Lung (tissue), 12 donors: ENCODE results near the gene ZFAND3. TPM values are rescaled to one million over a fixed set of nuclear protein-coding genes. Genes with fewer than 3 reads are reported as not detected.

Experiments used
- ATAC-seq: fragments of 200-7000 bp; cut with Tn5 transposase; one replicate; pipeline ENCODE4 v1.9.1; 2020; ENCODE audit warnings: moderate number of reproducible peaks; ENCODE audit not compliant: insufficient read depth, low FRiP score
- DNase-seq, 3 donors: peaks; one replicate each; pipeline ENCODE4 v3.0.0-alpha.2; 2013 to 2017
- H3K27ac ChIP-seq, 2 donors: one replicate each; pipeline ENCODE4 v1.5.1; 2013; ENCODE audit warnings: mild to moderate bottlenecking in 2 of 2, moderate library complexity in 2 of 2, control low read depth in 1 of 2, inconsistent platforms in 1 of 2, low read depth in 1 of 2, low read length in 1 of 2
- H3K27me3 ChIP-seq, 3 donors: one replicate each; pipeline ENCODE4 v1.5.1; 2013; ENCODE audit warnings: low read length in 2 of 3; ENCODE audit not compliant: control insufficient read depth in 3 of 3, insufficient read depth in 3 of 3
- H3K36me3 ChIP-seq, 4 donors: one replicate each; pipeline ENCODE4 v1.5.1; 2013; ENCODE audit warnings: low read length in 4 of 4, mild to moderate bottlenecking in 1 of 4, moderate library complexity in 1 of 4; ENCODE audit not compliant: control insufficient read depth in 4 of 4, insufficient read depth in 4 of 4
- H3K4me1 ChIP-seq, 5 donors: one replicate each; pipeline ENCODE4 v1.5.1; 2013; ENCODE audit warnings: low read length in 5 of 5, mild to moderate bottlenecking in 2 of 5, moderate library complexity in 1 of 5; ENCODE audit not compliant: control insufficient read depth in 5 of 5, insufficient read depth in 5 of 5
- H3K4me3 ChIP-seq: one replicate; pipeline ENCODE4 v1.5.1; 2013; ENCODE audit warnings: mild to moderate bottlenecking, control low read depth, moderate library complexity
- H3K9ac ChIP-seq, 2 donors: one replicate each; pipeline ENCODE4 v1.5.1; 2013; ENCODE audit warnings: low read length in 2 of 2, control low read depth in 1 of 2; ENCODE audit not compliant: insufficient read depth in 1 of 2
- H3K9me3 ChIP-seq, 4 donors: one replicate each; pipeline ENCODE4 v1.5.1; 2013; ENCODE audit warnings: low read length in 3 of 4, mild to moderate bottlenecking in 1 of 4, moderate library complexity in 1 of 4; ENCODE audit not compliant: control insufficient read depth in 4 of 4, insufficient read depth in 3 of 4
- CTCF ChIP-seq: IDR thresholded peaks from 2 replicates; pipeline ENCODE4 v1.5.1; 2012; ENCODE audit warnings: mild to moderate bottlenecking; ENCODE audit errors: control extremely low read depth, extremely low read depth
- WGBS, 2 donors: extraction: QIAGEN DNeasy Blood & Tissue Kit; methylation state at CpG; one replicate each; pipeline ENCODE4 v1.1.7; 2013; 5-methylcytosine and 5-hydroxymethylcytosine counted together
- polyA plus RNA-seq, 2 donors: library from polyadenylated mRNA; stranded (reverse); fragments of 200-250 nt; gene quantifications; one replicate each; pipeline ENCODE4 v1.2.1, GENCODE V29; 2013
- total RNA-seq, 2 donors: library from RNA; depleted of rRNA in 1 of 2; stranded (reverse); fragments of >200 nt in 1 of 2; gene quantifications; one replicate each; pipeline ENCODE4 v1.2.1, GENCODE V29; 2014 to 2021
- donor health status: control.
- donor health status: control.
- donor health status: Bipolar disorder and iron deficiency.
- donor health status: healthy.
- donor health status: DM: yes; HTN: yes; CAD: no.

The ZFAND3 gene
- total and polyA plus RNA-seq, 4 donors = 27.6 to 63.6 (median 51.3) TPM

GRCh38 chr6:38188677-38189335 lies 369.3 kb downstream of the ZFAND3 start:
- Histone ChIP-seq H3K9ac (no peak overlapping the region), H3K27me3 (no peaks in the 10 kb centered on the region), H3K27ac (no peak overlapping the region), H3K9me3 (no peaks in the 10 kb centered on the region), H3K36me3 (peaks cover 0 to 11% (median 2%) of the 10 kb centered on the region in 4 donors), H3K4me3 (no peak overlapping the region), H3K4me1 (peaks cover 0 to 5% (median 0%) of the 10 kb centered on the region in 5 donors)
- no peak for ATAC-seq
- TF ChIP-seq CTCF = no peak
- WGBS, 2 donors = 96 to 97% methylated on average over 14 of the region's 14 CpGs
- no peak for DNase-seq

DNA sequence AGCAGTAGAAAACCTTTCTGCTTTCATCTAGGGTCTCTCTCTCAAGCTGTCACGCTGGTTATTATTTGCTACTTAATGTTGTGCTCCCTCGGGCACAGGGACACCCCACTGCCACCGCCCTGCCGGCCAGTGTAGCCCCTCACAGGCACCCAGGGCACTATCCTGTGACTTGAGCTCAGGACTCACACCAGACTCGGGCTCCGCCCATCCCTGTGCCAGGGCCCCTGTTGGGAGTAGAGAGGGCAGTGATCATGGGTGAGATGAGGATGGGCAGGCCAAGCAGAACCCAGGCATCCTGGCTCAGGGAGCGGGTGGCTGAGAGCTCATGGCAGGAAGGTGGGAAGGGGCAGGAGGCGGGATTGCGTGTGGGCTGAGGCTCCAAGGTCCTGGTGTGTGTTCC lies 371.9 kb downstream of the ZFAND3 start:
- WGBS, 2 donors = 89 to 92% methylated on average over 9 of the region's 9 CpGs
- Histone ChIP-seq H3K36me3 (peaks cover 0 to 8% (median 0%) of the 10 kb centered on the region in 4 donors), H3K9ac (no peak overlapping the region), H3K9me3 (no peaks in the 10 kb centered on the region), H3K4me3 (no peak overlapping the region), H3K4me1 (peaks cover 0 to 7% (median 0%) of the 10 kb centered on the region in 5 donors), H3K27me3 (no peaks in the 10 kb centered on the region), H3K27ac (no peak overlapping the region)
- ATAC-seq (no peak), DNase-seq (no peak)
- no peak for TF ChIP-seq CTCF

DNA sequence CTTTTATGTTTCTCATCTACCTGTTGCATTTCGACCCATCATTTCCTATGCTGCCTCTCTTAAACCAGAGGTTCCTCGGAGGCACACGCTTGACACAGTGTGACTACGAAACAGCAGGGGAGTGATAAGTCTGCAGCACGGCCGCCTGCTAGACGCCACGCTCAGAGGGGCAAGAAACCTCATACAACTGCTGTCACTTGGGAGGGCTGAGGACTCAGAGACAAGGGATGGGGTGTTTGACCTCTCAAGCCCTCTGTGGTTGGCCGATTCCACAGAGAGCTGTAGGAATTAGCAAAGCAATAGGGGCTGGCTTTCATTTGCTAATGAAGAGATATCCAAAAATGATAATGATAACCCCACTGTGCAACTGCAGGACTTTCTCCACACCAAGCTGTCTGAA lies 372.5 kb downstream of the ZFAND3 start:
- Histone ChIP-seq H3K36me3 (peaks cover 0 to 8% (median 0%) of the 10 kb centered on the region in 4 donors), H3K9ac (no peak overlapping the region), H3K9me3 (no peaks in the 10 kb centered on the region), H3K4me1 (peaks cover 0 to 7% (median 0%) of the 10 kb centered on the region in 5 donors), H3K27me3 (no peaks in the 10 kb centered on the region), H3K4me3 (no peak overlapping the region), H3K27ac (no peak overlapping the region)
- no peak for TF ChIP-seq CTCF
- DNase-seq (no peak), ATAC-seq (no peak)
- 91 to 93% methylated on average over 9 of the region's 9 CpGs for whole genome bisulfite sequencing, 2 donors
